Activated naive CD8-positive, alpha-beta T cell (primary cell): Measurements from ENCODE around the gene SEL1L.
A peak's percentile ranks its signal among the peaks of the same experiment; 100 is the strongest.
"Not testable (repeated sequence)": the region's sequence is repeated elsewhere in the genome, so short reads cannot be mapped to it uniquely, and the experiment has no call there.

Experiments used
- H3K27ac Mint-ChIP-seq: one replicate; pipeline ENCODE4 v1.8.0; 2021; ENCODE audit warnings: mixed read lengths
- H3K27me3 Mint-ChIP-seq: one replicate; pipeline ENCODE4 v1.8.0; 2021; ENCODE audit warnings: mixed read lengths
- H3K36me3 Mint-ChIP-seq: one replicate; pipeline ENCODE4 v1.8.0; 2021; ENCODE audit warnings: mixed read lengths
- H3K4me1 Mint-ChIP-seq: one replicate; pipeline ENCODE4 v1.8.0; 2021; ENCODE audit warnings: low read depth, mixed read lengths
- H3K4me3 Mint-ChIP-seq: one replicate; pipeline ENCODE4 v1.8.0; 2021; ENCODE audit warnings: mild to moderate bottlenecking, mixed read lengths
- H3K9me3 Mint-ChIP-seq: one replicate; pipeline ENCODE4 v1.8.0; 2021; ENCODE audit warnings: low read depth, mixed read lengths

The SEL1L gene

DNA sequence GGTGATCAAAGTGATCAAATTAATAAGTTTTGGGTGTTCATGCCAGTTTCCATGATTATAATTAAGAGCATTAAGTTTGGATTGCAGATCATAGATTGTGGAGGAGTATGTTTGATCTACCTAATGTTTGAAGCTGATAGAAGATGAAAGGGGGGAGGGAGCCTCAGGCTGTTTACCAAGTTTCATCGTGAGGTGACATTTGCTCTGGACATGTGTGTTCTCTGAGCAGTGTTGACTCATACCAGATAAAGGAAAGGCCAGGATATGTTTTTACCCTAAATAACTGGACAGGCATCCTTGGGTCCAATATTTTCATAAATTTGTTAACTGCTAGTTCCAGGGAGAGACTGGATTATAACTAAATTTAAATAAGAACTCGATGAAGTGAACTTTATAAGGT, 3.5 kb upstream of the SEL1L start:
- Mint-ChIP-seq H3K27ac (no peak overlapping the region), H3K4me1 (peaks cover 30% of the 10 kb centered on the region), H3K27me3 (peaks cover 12% of the 10 kb centered on the region), H3K4me3 (no peak overlapping the region), H3K9me3 (no peaks in the 10 kb centered on the region), H3K36me3 (peaks cover 2% of the 10 kb centered on the region)

DNA sequence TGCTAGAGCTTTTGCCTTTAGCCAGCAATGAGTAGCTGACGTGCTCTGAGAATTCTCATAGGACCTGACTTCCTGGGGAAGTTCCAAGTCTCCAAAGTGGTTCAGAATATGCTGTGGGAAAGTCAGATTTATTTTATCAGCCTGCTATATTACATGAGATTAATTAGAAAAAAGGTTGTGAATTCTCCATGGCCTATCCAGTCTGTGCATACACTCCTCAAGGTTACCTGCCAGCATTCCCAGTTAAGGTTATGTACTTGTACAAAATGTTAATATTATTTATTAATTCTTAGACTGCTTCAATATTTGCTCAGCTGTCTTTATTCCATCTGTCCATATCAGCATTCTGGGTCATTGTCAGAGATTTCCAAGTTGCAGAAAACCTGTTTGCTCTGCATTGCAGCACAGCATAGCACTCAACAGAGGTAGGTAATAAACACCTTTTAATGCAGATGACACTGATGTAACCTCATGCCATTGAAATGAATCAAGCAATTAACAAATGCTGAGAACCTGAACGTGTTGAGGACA, 2.7 kb upstream of the SEL1L start:
- no peak overlapping the region for H3K4me3 Mint-ChIP-seq
- H3K4me1 Mint-ChIP-seq: peaks cover 38% of the 10 kb centered on the region
- H3K36me3 Mint-ChIP-seq: peaks cover 2% of the 10 kb centered on the region
- no peak overlapping the region for H3K27ac Mint-ChIP-seq
- H3K27me3 Mint-ChIP-seq: peaks cover 7% of the 10 kb centered on the region
- H3K9me3 Mint-ChIP-seq: no peaks in the 10 kb centered on the region

DNA sequence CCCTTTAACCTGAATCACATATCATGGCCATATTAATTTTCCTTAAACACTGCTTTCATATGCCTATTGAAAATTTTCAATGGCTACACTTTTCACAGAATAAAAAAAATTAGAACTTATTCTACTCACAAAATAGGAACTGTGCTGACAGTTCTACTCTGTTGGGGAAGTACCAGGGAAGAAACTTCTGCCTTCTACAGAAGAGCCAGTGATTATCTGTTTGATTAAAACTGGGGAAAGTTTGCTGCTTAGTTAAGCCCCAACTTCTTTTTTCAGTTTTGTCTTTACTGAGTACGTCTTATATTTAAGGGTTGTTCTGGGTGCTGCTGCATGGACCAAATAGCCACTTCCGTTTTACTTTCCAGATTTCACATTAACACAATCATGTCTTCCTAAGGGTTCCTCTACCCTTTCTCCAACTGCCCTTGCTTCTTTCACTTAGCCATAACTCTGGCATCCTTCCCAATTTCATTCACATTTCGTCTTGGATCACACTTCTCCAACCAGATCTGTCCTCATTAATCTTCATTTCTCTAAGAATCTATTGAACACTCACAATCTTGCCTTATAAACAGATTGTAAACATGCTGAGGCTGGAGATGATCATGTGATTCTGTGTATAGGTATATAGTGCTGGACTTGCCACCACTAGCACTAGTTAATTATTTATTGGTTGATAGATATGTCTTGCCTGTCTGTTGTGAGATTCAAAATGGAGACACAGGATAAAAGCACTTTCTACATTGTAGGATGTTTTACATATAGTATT, 1.9 kb upstream of the SEL1L start:
- Mint-ChIP-seq H3K4me1 (peaks cover 43% of the 10 kb centered on the region), H3K4me3 (peak overlapping the region; percentile 36), H3K27me3 (peaks cover 4% of the 10 kb centered on the region), H3K9me3 (no peaks in the 10 kb centered on the region), H3K36me3 (peaks cover 2% of the 10 kb centered on the region), H3K27ac (peak overlapping the region; percentile 72)

DNA sequence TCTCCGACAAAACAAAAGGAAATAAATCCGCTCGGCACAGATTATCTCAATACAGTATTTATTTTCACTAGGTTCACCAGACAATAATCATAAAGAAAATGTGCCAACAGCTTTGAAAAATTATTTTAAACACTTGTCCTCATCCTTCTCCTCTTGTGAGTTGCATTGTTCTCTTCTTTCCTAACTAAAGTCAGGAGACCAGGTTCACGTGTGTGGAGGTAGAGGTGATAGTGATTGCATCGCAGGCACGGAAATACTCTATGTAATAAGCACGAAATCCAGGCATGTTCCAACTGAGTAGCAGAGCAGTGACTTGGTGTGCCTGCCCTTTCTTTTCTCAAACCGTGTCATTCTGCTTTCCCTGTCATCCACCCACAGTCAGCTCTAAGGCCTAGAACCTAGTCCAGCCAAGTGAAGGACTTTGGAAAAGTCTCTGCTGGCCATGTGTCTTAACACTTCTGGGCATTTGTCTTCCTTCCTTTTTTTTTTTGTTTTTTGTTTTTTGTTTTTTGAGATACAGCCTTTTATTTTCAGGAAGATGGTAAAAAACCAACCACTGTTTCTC, 939 bp upstream of the SEL1L start:
- H3K36me3 Mint-ChIP-seq: peaks cover 2% of the 10 kb centered on the region
- H3K4me1 Mint-ChIP-seq: peaks cover 52% of the 10 kb centered on the region
- H3K27me3 Mint-ChIP-seq: peaks cover 2% of the 10 kb centered on the region
- no peaks in the 10 kb centered on the region for H3K9me3 Mint-ChIP-seq
- peak overlapping the region; percentile 85 for H3K27ac Mint-ChIP-seq
- peak overlapping the region; percentile 96 for H3K4me3 Mint-ChIP-seq

DNA sequence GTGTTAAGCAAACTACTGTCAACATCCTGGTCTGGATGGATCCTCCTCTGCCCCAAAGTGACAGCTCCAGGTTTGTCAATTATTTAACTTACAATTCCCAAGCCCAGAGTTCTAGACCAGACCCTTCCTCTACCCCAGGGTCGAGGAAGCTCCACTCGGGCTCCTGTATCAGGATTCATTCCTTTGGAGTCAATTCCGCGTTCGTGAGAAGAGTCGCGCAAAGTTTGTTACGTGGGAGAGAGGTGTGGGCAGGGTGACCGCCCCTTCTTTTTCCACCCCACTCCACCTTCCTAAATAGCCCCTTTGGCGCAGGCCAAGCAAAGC, 479 bp downstream of the SEL1L start:
- H3K4me1 Mint-ChIP-seq: peaks cover 64% of the 10 kb centered on the region
- no peaks in the 10 kb centered on the region for H3K9me3 Mint-ChIP-seq
- no peaks in the 10 kb centered on the region for H3K27me3 Mint-ChIP-seq
- H3K36me3 Mint-ChIP-seq: peaks cover 2% of the 10 kb centered on the region
- H3K27ac Mint-ChIP-seq: peak overlapping the region; percentile 52
- H3K4me3 Mint-ChIP-seq: peak overlapping the region; percentile 96

DNA sequence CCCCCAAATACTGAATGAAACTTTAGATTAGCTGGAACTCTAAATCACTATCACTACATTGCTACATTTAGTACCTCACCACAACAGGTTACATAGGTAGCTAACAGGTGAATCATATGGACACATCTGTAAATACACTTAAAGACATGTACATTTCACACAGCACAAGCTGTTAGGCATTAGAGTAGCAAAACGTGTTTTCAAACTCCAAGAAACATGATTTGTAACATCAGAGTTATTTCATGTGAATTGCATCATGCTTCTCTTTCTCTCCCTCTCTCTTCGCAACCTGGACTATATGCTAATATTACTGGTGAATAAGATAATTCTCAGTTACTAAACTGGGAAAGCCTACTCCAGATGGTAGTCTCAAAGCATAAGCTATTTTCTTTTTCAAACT, 4.3 kb downstream of the SEL1L start:
- Mint-ChIP-seq H3K9me3 (no peaks in the 10 kb centered on the region), H3K4me3 (peak overlapping the region; percentile 27), H3K27me3 (no peaks in the 10 kb centered on the region), H3K4me1 (peaks cover 66% of the 10 kb centered on the region), H3K27ac (peak overlapping the region; percentile 66), H3K36me3 (peaks cover 6% of the 10 kb centered on the region)

DNA sequence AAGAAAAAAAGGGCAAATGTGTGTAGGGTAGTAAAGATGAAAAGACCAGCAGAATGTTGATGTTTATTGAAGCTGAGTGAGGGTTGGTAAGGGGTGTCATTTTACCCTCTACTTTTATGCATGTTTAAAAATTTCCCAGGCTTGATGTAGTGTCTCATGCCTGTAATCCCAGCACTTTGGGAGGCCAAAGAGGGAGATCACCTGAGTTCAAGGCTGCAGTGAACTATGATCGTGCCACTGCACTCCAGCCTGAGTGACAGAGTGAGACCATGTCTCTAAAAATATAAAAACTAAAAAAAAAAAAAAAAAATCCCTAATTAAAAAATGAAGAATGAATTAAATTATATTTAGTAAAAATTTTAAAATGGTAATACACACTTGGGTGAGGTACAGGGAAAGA, 8.5 kb downstream of the SEL1L start:
- Mint-ChIP-seq H3K4me1 (peaks cover 59% of the 10 kb centered on the region), H3K36me3 (peaks cover 17% of the 10 kb centered on the region), H3K27ac (no peak overlapping the region)

DNA sequence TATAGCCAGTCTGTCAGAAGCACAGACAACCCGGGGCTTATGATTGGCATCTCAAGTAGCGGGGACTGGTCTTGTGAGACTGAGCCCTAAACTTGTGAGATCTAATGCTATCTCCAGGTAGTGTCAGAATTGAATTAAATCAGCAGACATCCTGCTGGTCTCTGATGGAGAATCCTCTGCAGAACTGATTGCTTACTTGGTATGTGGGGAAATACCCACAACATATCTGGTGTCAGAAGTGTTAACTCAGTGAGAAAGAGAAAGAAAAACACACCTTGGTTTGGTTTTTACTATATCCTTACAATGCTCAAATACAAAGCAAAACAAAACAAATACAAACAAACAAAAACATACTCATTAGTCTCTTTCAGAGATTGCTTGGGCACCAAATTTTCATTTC, 10.0 kb downstream of the SEL1L start:
- H3K4me1 Mint-ChIP-seq: peaks cover 58% of the 10 kb centered on the region
- H3K36me3 Mint-ChIP-seq: peaks cover 19% of the 10 kb centered on the region

More for the DNA sequence above, 8.5 kb downstream of the SEL1L start:
- no peaks in the 10 kb centered on the region for H3K9me3 Mint-ChIP-seq
- no peak overlapping the region for H3K4me3 Mint-ChIP-seq
- no peaks in the 10 kb centered on the region for H3K27me3 Mint-ChIP-seq

DNA sequence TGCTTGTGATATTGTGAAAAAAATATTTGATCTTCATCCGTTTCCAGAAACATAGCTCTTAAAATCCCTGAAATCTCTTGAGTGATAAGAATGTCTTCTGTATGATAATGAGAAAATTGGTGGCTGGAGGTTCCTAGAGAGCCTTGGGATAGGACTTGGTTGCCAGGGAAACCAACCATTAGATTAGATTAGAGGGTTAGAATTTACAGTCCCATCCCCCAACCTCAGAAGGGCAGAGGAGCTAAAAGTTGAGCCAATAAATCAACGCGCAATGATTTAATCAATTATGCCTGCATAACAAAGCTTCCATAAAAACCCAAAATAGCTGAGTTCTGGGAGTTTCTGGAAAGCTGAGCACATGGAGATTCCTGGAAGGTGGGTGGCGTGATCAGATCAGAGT, 10.6 kb downstream of the SEL1L start:
- Mint-ChIP-seq H3K36me3 (peaks cover 19% of the 10 kb centered on the region), H3K27me3 (no peaks in the 10 kb centered on the region), H3K4me1 (peaks cover 52% of the 10 kb centered on the region), H3K9me3 (no peaks in the 10 kb centered on the region), H3K27ac (no peak overlapping the region), H3K4me3 (no peak overlapping the region)

More for the DNA sequence above, 10.0 kb downstream of the SEL1L start:
- Mint-ChIP-seq H3K9me3 (no peaks in the 10 kb centered on the region), H3K27me3 (no peaks in the 10 kb centered on the region), H3K4me3 (no peak overlapping the region), H3K27ac (no peak overlapping the region)

DNA sequence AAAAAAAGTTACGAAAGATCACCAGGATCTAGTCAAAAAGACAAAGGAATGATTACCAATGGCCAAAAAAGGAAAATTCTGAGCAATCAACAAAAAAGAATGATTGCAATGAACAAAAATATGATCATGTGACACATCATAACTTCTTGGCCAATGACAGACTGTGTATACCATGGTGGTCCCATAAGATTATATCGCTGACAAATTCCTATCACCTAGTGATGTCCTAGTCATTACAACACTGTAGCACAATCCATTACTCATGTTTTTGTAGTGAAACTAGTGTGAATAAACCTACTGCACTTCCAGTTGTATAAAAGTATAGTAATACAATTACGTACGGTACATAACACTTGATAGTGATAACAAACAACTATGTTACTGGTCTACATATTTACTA, 12.3 kb downstream of the SEL1L start:
- Mint-ChIP-seq H3K27ac (peak overlapping the region; percentile 72), H3K4me3 (no peak overlapping the region), H3K27me3 (no peaks in the 10 kb centered on the region), H3K9me3 (no peaks in the 10 kb centered on the region), H3K36me3 (peaks cover 20% of the 10 kb centered on the region), H3K4me1 (peaks cover 41% of the 10 kb centered on the region)

DNA sequence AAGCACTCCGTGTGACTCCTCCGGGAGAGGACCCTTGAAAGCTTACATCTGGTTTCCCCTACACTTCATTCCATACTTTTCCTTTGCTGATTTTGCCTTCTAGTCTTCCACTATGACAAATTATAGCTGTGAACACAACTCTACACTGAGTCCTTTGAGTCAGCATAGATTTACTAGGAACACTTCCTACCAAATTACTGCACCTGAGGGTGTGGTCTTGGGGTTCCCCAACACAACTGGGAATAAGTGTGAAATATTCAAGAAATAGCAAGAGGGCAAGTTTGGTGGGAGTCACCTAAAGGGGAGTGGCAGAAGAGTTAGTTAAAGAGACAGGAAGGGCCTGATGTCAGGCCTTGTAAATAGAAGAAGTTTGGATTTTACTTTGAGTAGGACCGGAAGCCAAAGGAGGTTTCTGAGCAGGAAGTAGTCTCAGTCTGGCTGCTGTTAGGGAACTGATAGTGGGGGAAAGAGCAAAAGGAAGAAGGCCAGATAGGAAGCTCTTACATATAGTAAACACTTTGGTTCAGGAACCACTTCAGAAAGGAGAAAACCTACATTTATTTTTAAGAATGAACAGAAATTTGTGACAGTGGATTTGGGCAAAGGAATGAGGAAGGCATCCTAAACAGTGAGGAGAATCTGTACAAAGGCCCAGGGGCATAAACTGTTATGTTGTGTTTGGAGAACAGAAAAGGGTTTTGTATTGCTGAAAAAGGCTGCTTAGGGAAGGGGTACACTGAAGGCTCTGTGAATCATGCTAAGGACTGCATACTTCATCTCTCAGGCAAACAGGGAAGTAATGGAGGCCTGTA, 14.2 kb downstream of the SEL1L start:
- no peaks in the 10 kb centered on the region for H3K9me3 Mint-ChIP-seq
- H3K4me1 Mint-ChIP-seq: peaks cover 38% of the 10 kb centered on the region
- H3K4me3 Mint-ChIP-seq: peak overlapping the region; percentile 12
- peak overlapping the region; percentile 77 for H3K27ac Mint-ChIP-seq
- H3K36me3 Mint-ChIP-seq: peaks cover 17% of the 10 kb centered on the region
- H3K27me3 Mint-ChIP-seq: no peaks in the 10 kb centered on the region

DNA sequence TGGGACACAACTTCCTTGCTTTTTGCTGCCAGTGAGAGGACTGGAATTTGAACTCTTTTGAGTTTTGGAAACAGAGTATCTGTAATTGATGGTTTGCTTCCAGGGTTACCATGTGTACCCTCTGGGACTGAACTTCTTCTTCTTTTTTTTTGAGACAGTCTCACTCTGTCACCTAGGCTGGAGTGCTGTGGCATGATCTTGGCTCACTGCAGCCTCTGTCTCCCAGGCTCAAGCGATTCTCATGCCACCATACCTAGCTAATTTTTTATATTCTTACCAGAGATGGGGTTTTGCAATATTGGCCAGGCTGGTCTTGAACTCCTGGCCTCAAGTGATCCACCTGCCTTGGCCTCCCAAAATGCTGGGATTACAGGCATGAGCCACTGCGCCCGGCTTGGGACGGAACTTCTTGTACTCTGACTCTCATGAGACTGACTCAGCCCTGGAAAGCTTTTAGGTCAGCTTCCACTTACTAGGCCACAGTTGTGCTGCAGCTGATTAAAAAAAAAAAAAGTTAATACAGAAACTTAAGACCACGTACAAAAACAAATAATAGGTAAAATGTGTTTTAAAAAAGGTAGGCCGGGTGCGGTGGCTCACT, 15.8 kb downstream of the SEL1L start:
- H3K27ac Mint-ChIP-seq: no peak overlapping the region
- H3K4me1 Mint-ChIP-seq: peaks cover 32% of the 10 kb centered on the region
- H3K36me3 Mint-ChIP-seq: peaks cover 17% of the 10 kb centered on the region
- H3K9me3 Mint-ChIP-seq: no peaks in the 10 kb centered on the region
- no peaks in the 10 kb centered on the region for H3K27me3 Mint-ChIP-seq
- H3K4me3 Mint-ChIP-seq: no peak overlapping the region

DNA sequence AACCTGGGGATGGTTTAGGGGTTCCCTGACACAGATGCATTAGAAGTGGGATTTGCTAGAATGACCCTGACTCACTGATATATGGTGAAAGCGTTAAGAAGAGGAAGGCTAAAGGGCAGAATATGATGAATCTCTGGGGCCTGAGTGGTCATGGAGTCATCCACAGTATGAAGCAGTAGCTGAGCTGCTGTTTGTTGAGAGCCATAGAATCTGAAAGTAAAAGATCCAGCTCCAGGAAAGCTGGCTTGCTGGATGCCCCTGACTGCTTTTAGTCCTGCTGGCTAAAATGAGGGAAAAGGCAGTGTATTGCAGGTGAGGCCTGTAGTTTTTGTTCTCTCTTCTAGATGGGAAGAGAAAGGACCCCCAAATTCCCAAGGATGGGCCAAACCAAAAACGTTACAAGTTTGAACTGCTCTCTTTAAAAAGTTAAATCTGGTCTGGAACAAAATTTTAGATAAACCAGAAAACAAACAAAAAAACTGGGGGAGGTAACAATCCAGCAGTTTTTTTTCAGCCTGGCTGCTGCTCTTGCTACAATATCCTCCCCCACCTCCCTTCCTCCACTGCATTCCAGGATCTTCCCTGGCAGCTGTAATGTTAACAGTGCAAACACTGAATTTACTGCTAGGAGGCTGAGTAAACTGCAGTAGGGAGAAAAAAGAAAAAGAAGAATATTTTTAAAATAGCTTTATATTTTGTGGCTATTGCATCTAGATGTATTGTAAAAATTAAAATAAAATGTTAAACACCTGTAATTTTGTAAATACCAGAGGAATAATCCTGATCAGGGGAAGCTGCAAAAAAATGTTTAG, 16.5 kb downstream of the SEL1L start:
- no peak overlapping the region for H3K27ac Mint-ChIP-seq
- peaks cover 36% of the 10 kb centered on the region for H3K4me1 Mint-ChIP-seq
- no peak overlapping the region for H3K4me3 Mint-ChIP-seq
- H3K9me3 Mint-ChIP-seq: no peaks in the 10 kb centered on the region
- no peaks in the 10 kb centered on the region for H3K27me3 Mint-ChIP-seq
- peaks cover 15% of the 10 kb centered on the region for H3K36me3 Mint-ChIP-seq

DNA sequence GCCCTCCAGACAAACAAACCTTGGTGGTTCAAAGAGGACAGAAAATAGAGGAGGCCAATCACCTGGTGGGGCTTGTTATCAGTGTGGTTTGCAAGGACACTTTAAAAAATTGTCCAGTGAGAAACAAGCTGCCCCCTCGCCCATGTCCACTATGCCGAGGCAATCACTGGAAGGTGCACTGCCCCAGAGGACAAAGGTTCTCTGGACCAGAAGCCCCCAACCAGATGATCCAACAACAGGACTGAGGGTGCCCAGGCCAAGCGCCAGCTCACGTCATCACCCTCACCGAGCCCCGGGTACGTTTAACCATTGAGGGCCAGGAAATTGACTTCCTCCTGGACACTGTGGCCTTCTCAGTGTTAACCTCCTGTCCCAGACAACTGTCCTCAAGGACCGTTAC, 17.7 kb downstream of the SEL1L start:
- Mint-ChIP-seq H3K27ac (peak overlapping the region; percentile 6), H3K4me1 (peaks cover 38% of the 10 kb centered on the region)
- H3K36me3 Mint-ChIP-seq, H3K9me3 Mint-ChIP-seq, H3K4me3 Mint-ChIP-seq, H3K27me3 Mint-ChIP-seq: not testable (repeated sequence)
